H1 (cell line): ENCODE measurements around the gene MSI2. TPM values are rescaled to one million over a fixed set of nuclear protein-coding genes. Genes with fewer than 3 reads are reported as not detected.

ENCODE experiments used
- ASH2L ChIP-seq: fragments of 200-600, 300-600 bp; sonication (generic); IDR thresholded peaks from one replicate; pipeline ENCODE4 v1.7.1; 2017; ENCODE audit warnings: low read length
- CBX8 ChIP-seq: fragments of 300-800, 300-1000 bp; sonication (generic); IDR thresholded peaks from 2 replicates; pipeline ENCODE4 v1.7.1; 2016; ENCODE audit warnings: low read depth, low read length, borderline replicate concordance
- CHD1 ChIP-seq: IDR thresholded peaks from 2 replicates; pipeline ENCODE4 v1.6.1; 2012; ENCODE audit warnings: low read depth, low read length, improper control_type of control experiment
- CTBP2 ChIP-seq: IDR thresholded peaks from 2 replicates; pipeline ENCODE4 v1.7.0; 2011; ENCODE audit warnings: borderline replicate concordance, mild to moderate bottlenecking, moderate library complexity, mixed read lengths, low read length; ENCODE audit not compliant: insufficient read depth, insufficient read length
- POLR2AphosphoS5 ChIP-seq: IDR thresholded peaks from 2 replicates; pipeline ENCODE4 v1.6.1; 2011; ENCODE audit warnings: low read depth, low read length
- SAP30 ChIP-seq: fragments of 300-600 bp; sonication (generic); IDR thresholded peaks from 2 replicates; pipeline ENCODE4 v1.7.1; 2012; ENCODE audit warnings: low read length, moderate library complexity, mild to moderate bottlenecking, inconsistent platforms; ENCODE audit not compliant: insufficient read depth, insufficient replicate concordance
- polyA plus RNA-seq, 7 experiments: library from polyadenylated mRNA; depleted of rRNA in 3 of 7; stranded (reverse) in 5 of 7; unstranded in 2 of 7; fragments of >200 nt in 5 of 7; fragments of 200-250 nt in 2 of 7; gene quantifications; 1 replicate in 5 of 7; 2 replicates in 1 of 7; 4 replicates in 1 of 7; pipeline versions ENCODE4 v1.2.1 to v1.2.3, GENCODE V29; 2011 to 2013; ENCODE audit warnings: missing spikeins in 2 of 7, mixed read lengths in 2 of 7
- total RNA-seq: library from RNA; stranded (reverse); fragmentation: NEBNext Ultra II Directional; extraction: Animal tissue kit (Norgen Biotek cat#: 25700); gene quantifications from 2 replicates; pipeline ENCODE4 v1.2.1, GENCODE V29; 2021

MSI2 gene
- total and polyA plus RNA-seq, 2 of the 8 experiments (the other 6 are each of a cell fraction or from before 2014, with no cell fraction given), result 36.7 to 80.6 TPM

DNA sequence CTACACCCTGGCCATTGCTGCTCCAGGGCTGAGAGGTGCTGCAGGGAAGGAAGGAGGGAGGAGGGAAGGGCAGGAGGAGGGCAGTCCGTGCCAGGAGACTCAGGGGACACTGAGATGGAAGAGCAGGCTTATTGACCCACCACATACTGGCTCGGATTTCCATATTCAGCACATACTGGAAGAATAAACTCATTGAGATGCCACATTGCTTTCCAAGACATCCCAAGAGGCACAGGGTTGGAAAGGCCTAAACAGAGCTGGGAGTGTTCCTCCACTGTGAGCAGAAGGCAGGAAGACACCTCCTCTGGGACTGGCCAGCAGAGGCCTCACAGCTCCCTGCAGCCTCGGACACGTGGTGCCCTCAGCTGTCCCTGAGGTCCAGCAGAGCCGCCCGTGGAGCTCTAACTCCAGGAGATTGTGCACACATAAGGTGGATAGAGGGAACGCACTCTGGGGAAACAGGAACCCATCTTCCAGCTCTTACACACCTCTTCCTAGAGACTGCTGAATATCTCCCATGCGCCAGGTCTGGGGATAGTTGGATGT, 471.4 kb downstream of the MSI2 start (continued):
- TF ChIP-seq ASH2L, result no peak
- no peak for TF ChIP-seq CBX8
- TF ChIP-seq CTBP2, result no peak
- TF ChIP-seq POLR2AphosphoS5, result no peak
- TF ChIP-seq CHD1, result no peak
- no peak for TF ChIP-seq SAP30
